ENCODE measurements around the gene DSG4. TPM values are rescaled to one million over a fixed set of nuclear protein-coding genes. Genes with fewer than 3 reads are reported as not detected.
"Not testable (repeated sequence)": the region's sequence is repeated elsewhere in the genome, so short reads cannot be mapped to it uniquely, and the experiment has no call there.

The DSG4 gene, protein sequence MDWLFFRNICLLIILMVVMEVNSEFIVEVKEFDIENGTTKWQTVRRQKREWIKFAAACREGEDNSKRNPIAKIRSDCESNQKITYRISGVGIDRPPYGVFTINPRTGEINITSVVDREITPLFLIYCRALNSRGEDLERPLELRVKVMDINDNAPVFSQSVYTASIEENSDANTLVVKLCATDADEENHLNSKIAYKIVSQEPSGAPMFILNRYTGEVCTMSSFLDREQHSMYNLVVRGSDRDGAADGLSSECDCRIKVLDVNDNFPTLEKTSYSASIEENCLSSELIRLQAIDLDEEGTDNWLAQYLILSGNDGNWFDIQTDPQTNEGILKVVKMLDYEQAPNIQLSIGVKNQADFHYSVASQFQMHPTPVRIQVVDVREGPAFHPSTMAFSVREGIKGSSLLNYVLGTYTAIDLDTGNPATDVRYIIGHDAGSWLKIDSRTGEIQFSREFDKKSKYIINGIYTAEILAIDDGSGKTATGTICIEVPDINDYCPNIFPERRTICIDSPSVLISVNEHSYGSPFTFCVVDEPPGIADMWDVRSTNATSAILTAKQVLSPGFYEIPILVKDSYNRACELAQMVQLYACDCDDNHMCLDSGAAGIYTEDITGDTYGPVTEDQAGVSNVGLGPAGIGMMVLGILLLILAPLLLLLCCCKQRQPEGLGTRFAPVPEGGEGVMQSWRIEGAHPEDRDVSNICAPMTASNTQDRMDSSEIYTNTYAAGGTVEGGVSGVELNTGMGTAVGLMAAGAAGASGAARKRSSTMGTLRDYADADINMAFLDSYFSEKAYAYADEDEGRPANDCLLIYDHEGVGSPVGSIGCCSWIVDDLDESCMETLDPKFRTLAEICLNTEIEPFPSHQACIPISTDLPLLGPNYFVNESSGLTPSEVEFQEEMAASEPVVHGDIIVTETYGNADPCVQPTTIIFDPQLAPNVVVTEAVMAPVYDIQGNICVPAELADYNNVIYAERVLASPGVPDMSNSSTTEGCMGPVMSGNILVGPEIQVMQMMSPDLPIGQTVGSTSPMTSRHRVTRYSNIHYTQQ
- total RNA-seq, result not detected
- not detected for polyA plus RNA-seq
- long read RNA-seq, donor 1, result 0 reads
- long read RNA-seq, donor 2, result 0 reads
- long read RNA-seq, donor 3, result 0 reads
- long read RNA-seq, donor 4, result 0 reads

DNA sequence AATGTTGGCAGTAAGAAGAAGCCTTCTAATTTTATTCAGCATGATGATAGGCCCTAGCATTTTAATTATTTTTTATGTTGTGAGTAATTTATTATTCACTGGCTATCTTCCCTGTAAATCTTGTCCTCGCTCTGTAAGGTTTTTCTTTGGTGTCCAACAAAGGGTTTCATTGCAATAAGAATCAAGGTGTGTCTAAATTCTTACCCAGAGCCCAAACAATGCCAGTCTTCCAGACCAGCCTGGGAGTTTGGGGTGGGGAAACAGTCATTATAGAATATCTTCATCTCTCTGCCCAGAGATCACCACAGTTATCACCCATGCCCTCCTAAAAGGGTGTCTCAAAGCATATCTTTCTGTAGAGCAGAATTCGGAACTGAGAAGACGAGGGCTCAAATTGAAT, at the start of gene DSG4:
Gene DSG4, plus strand, starts transcription at position 301 of the 400 bp plus-strand sequence. CDS start 135 bp downstream, outside the sequence.
- ATAC-seq (no peak), DNase-seq (no peak)
- 91% methylated on average over 3 of the region's 3 CpGs for WGBS
- no peaks in the 10 kb centered on the region for H3K27me3 ChIP-seq (ENCODE audit: control insufficient read depth, insufficient read depth)
- H3K4me1 ChIP-seq (ENCODE audit: control insufficient read depth, insufficient read depth, low read length), result no peaks in the 10 kb centered on the region
- H3K27ac ChIP-seq (ENCODE audit: low read length), result no peak within 1 kb of the TSS
- no peaks in the 10 kb centered on the region for H3K9me3 ChIP-seq (ENCODE audit: control insufficient read depth, low read length)
- intact Hi-C loops (cut with DNase I), result no loop called here
- no peak within 1 kb of the TSS for H3K4me3 ChIP-seq (ENCODE audit: low read length)

DNA sequence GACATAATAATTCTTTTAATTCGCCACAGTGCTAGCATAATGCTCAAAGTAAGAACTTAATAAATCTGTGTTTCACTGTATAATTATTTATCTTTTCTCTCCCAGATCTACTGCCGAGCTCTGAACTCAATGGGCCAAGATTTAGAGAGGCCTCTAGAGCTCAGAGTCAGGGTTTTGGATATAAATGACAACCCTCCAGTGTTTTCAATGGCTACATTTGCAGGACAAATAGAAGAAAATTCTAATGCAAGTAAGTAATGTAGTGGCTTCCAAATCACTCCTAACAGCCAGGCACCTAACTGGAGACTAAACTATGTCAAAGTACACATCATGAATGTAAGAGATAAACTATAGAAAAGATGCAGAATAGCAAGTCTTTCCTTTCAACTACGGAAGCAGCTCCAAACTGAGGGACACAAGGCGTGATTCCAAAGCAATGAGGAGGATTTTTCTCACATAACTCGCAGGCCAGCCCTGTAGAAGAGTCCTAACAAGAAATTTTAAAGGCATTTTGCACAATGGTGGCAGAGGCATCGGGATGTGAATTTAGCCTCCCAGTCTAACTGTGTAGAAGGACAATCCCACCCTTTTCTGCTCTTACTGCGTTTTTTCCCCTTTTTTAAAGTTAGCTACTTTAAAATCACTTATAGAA, 46.7 kb upstream of the DSG4 start:
- intact Hi-C loops (cut with DNase I), result no loop called here
- Histone ChIP-seq H3K27ac (ENCODE audit: low read length) (no peak overlapping the region), H3K4me1 (ENCODE audit: control insufficient read depth, insufficient read depth, low read length) (no peaks in the 10 kb centered on the region), H3K27me3 (ENCODE audit: control insufficient read depth, insufficient read depth) (no peaks in the 10 kb centered on the region), H3K4me3 (ENCODE audit: low read length) (no peak overlapping the region), H3K9me3 (ENCODE audit: control insufficient read depth, low read length) (no peaks in the 10 kb centered on the region)
- DNase-seq (no peak), ATAC-seq (no peak)
- WGBS, result 63% methylated on average over 7 of the region's 7 CpGs

DNA sequence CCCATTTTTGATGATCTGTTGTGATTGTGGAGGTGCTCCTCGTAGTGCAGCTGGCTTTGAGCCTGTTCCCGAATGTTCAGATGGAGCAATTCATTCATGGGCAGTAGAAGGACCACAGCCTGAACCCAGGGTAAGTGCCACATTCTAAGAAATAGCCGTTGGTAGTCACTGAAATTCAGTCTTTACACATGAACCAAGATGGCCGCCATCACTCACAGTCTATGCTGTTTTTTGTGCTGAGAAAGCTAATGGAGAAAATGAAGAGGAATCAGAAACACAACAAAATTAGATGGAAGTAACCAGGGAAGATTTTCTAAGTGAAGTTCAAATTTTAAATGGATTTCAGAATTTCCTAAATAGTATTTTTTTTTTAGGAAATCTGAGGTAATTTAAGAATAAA, 33.1 kb upstream of the DSG4 start:
- Histone ChIP-seq H3K27me3 (ENCODE audit: control insufficient read depth, insufficient read depth) (no peaks in the 10 kb centered on the region), H3K4me1 (ENCODE audit: control insufficient read depth, insufficient read depth, low read length) (no peaks in the 10 kb centered on the region), H3K9me3 (ENCODE audit: control insufficient read depth, low read length) (no peaks in the 10 kb centered on the region), H3K4me3 (ENCODE audit: low read length) (no peak overlapping the region), H3K27ac (ENCODE audit: low read length) (no peak overlapping the region)
- WGBS, result 89% methylated on average over 4 of the region's 4 CpGs
- ATAC-seq (no peak), DNase-seq (no peak)
- intact Hi-C loops (cut with DNase I), result no loop called here

GRCh38 chr18:31353336-31353735, 23.2 kb upstream of the DSG4 start:
- intact Hi-C loops (cut with DNase I); H3K9me3 ChIP-seq (ENCODE audit: control insufficient read depth, low read length); H3K4me3 ChIP-seq (ENCODE audit: low read length); H3K4me1 ChIP-seq (ENCODE audit: control insufficient read depth, insufficient read depth, low read length); DNase-seq; H3K27me3 ChIP-seq (ENCODE audit: control insufficient read depth, insufficient read depth); ATAC-seq; H3K27ac ChIP-seq (ENCODE audit: low read length): not testable (repeated sequence)
- 62% methylated on average over 4 of the region's 17 CpGs for WGBS

- no peak for DNase-seq
- no peaks in the 10 kb centered on the region for H3K27me3 ChIP-seq (ENCODE audit: control insufficient read depth, insufficient read depth)
- H3K4me1 ChIP-seq (ENCODE audit: control insufficient read depth, insufficient read depth, low read length), result no peaks in the 10 kb centered on the region
- H3K9me3 ChIP-seq (ENCODE audit: control insufficient read depth, low read length), result no peaks in the 10 kb centered on the region
- no peak overlapping the region for H3K4me3 ChIP-seq (ENCODE audit: low read length)
- intact Hi-C loops (cut with DNase I), result loop anchor here in 1 of 4 donors (5.0 kb wide), 1 partner anchor 248 kb away; no protein-coding TSS in a partner anchor
- H3K27ac ChIP-seq (ENCODE audit: low read length), result no peak overlapping the region
- no peak for ATAC-seq
- WGBS, result 96% methylated on average over 8 of the region's 8 CpGs
Observed at GRCh38 chr18:31354990-31355389, 21.6 kb upstream of the DSG4 start.

- no peaks in the 10 kb centered on the region for H3K4me1 ChIP-seq (ENCODE audit: control insufficient read depth, insufficient read depth, low read length)
- H3K27ac ChIP-seq (ENCODE audit: low read length), result no peak overlapping the region
- H3K9me3 ChIP-seq (ENCODE audit: control insufficient read depth, low read length), result no peaks in the 10 kb centered on the region
- intact Hi-C loops (cut with DNase I), result loop anchor here in 1 of 4 donors (5.0 kb wide), 1 partner anchor 249 kb away; no protein-coding TSS in a partner anchor
- H3K4me3 ChIP-seq (ENCODE audit: low read length), result no peak overlapping the region
- no peak for DNase-seq
- H3K27me3 ChIP-seq (ENCODE audit: control insufficient read depth, insufficient read depth), result no peaks in the 10 kb centered on the region
- 81% methylated on average over 5 of the region's 5 CpGs for WGBS
- no peak for ATAC-seq
Observed at GRCh38 chr18:31356025-31356424, 20.6 kb upstream of the DSG4 start.

- no peak overlapping the region for H3K4me3 ChIP-seq (ENCODE audit: low read length)
- H3K4me1 ChIP-seq (ENCODE audit: control insufficient read depth, insufficient read depth, low read length), result no peaks in the 10 kb centered on the region
- WGBS, result 97% methylated on average over 4 of the region's 4 CpGs
- H3K9me3 ChIP-seq (ENCODE audit: control insufficient read depth, low read length), result no peaks in the 10 kb centered on the region
- H3K27ac ChIP-seq (ENCODE audit: low read length), result no peak overlapping the region
- intact Hi-C loops (cut with DNase I), result no loop called here
- no peak for DNase-seq
- ATAC-seq, result no peak
- no peaks in the 10 kb centered on the region for H3K27me3 ChIP-seq (ENCODE audit: control insufficient read depth, insufficient read depth)
Observed at GRCh38 chr18:31364190-31364589, 12.4 kb upstream of the DSG4 start.

- no peak overlapping the region for H3K4me3 ChIP-seq (ENCODE audit: low read length)
- ATAC-seq, result no peak
- intact Hi-C loops (cut with DNase I), result no loop called here
- no peaks in the 10 kb centered on the region for H3K9me3 ChIP-seq (ENCODE audit: control insufficient read depth, low read length)
- DNase-seq, result no peak
- no peaks in the 10 kb centered on the region for H3K4me1 ChIP-seq (ENCODE audit: control insufficient read depth, insufficient read depth, low read length)
- H3K27me3 ChIP-seq (ENCODE audit: control insufficient read depth, insufficient read depth), result no peaks in the 10 kb centered on the region
- no peak overlapping the region for H3K27ac ChIP-seq (ENCODE audit: low read length)
Observed at GRCh38 chr18:31369478-31369877, 7.1 kb upstream of the DSG4 start.

GRCh38 chr18:31371989-31372388, 4.6 kb upstream of the DSG4 start:
- no peaks in the 10 kb centered on the region for H3K4me1 ChIP-seq (ENCODE audit: control insufficient read depth, insufficient read depth, low read length)
- ATAC-seq, result no peak
- no peak overlapping the region for H3K27ac ChIP-seq (ENCODE audit: low read length)
- DNase-seq, result no peak
- H3K27me3 ChIP-seq (ENCODE audit: control insufficient read depth, insufficient read depth), result no peaks in the 10 kb centered on the region
- H3K9me3 ChIP-seq (ENCODE audit: control insufficient read depth, low read length), result no peaks in the 10 kb centered on the region
- H3K4me3 ChIP-seq (ENCODE audit: low read length), result no peak overlapping the region
- intact Hi-C loops (cut with DNase I), result no loop called here

DNA sequence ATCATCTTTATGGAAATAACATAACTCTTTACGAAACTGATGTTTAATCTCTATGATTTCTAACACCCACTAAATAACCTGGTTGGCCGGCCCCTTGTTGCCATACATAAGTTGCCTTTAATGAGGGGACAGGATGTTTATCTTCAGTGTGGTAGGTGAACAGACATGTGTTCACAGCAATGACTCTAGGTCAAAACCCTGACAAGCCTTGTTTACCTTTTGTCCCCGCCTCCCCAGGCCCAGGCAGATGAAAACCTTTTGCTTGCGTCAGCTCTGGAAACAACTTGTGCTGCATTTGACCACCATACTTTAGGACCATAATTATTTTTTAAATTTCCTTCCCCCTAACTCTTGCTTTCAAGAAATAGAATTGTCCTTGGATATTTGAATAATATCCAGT, 2.9 kb upstream of the DSG4 start:
- Histone ChIP-seq H3K27ac (ENCODE audit: low read length) (no peak overlapping the region), H3K4me3 (ENCODE audit: low read length) (no peak overlapping the region), H3K4me1 (ENCODE audit: control insufficient read depth, insufficient read depth, low read length) (no peaks in the 10 kb centered on the region), H3K27me3 (ENCODE audit: control insufficient read depth, insufficient read depth) (no peaks in the 10 kb centered on the region), H3K9me3 (ENCODE audit: control insufficient read depth, low read length) (no peaks in the 10 kb centered on the region)
- DNase-seq (no peak), ATAC-seq (no peak)
- intact Hi-C loops (cut with DNase I), result no loop called here
- WGBS, result 91% methylated on average over 4 of the region's 4 CpGs
